A549 (cell line): ENCODE data around the gene GABRR2. TPM values are rescaled to one million over a fixed set of nuclear protein-coding genes. Genes with fewer than 3 reads are reported as not detected.
A peak's percentile ranks its signal among the peaks of the same experiment; 100 is the strongest.

Source experiments
- ATAC-seq, 2 experiments: fragments of 200-7000 bp in 1 of 2; fragments of >200 bp in 1 of 2; cut with Nextera tagmentation in 1 of 2; cut with Tn5 transposase in 1 of 2; 3 replicates each; pipeline versions ENCODE4 v1.8.0 to v1.9.1; 2018 to 2020; ENCODE audit warnings: mild to moderate bottlenecking in 1 of 2, moderate library complexity in 1 of 2
- CTCF ChIA-PET: fragments of 300-600 bp; sonication (Branson Sonifier 250); formaldehyde crosslinking; extraction: SDS; loops from one replicate; lab custom pipeline; 2021; ENCODE audit warnings: antibody characterized with exemption, inconsistent platforms; lab: Yijun Ruan, JAX
- POLR2A ChIA-PET: fragments of 350-600 bp; formaldehyde crosslinking; extraction: SDS; loops from one replicate; lab custom pipeline; 2021; ENCODE audit warnings: antibody characterized with exemption, inconsistent platforms; lab: Yijun Ruan, JAX
- DNase-seq, 2 experiments: peaks; one replicate each; pipeline versions ENCODE4 v3.0.0 to v3.0.0-alpha.2; 2011 to 2016; ENCODE audit warnings: low read depth in 1 of 2, low spot score in 1 of 2
- FAIRE-seq: peaks from 2 replicates; lab custom pipeline; 2011; peaks lifted over from hg19 to GRCh38; lab: Jason Lieb, UNC
- H3K27ac ChIP-seq, 2 experiments: fragments of >200 bp; sonication (Bioruptor Twin); formaldehyde crosslinking; 3 replicates each; pipeline ENCODE4 v1.5.1; 2016 to 2017
- H3K4me1 ChIP-seq: fragments of >200 bp; sonication (Bioruptor Twin); formaldehyde crosslinking; 3 replicates; pipeline ENCODE4 v1.6.1; 2016
- H3K4me2 ChIP-seq: fragments of >200 bp; sonication (Bioruptor Twin); formaldehyde crosslinking; 3 replicates; pipeline ENCODE4 v1.6.1; 2016
- H3K4me3 ChIP-seq: fragments of >200 bp; sonication (Bioruptor Twin); formaldehyde crosslinking; 3 replicates; pipeline ENCODE4 v1.5.1; 2016
- H3K9me3 ChIP-seq: fragments of >200 bp; sonication (Bioruptor Twin); formaldehyde crosslinking; 3 replicates; pipeline ENCODE4 v1.6.1; 2016
- ATOH8 ChIP-seq: fragments of 250-450 bp; sonication (Bioruptor Pico); IDR thresholded peaks from 2 replicates; pipeline ENCODE4 v1.5.0; 2020; ENCODE audit warnings: low read depth, mild to moderate bottlenecking, moderate library complexity
- BCL3 ChIP-seq: fragments of >200 bp; sonication (Bioruptor Twin); formaldehyde crosslinking; IDR thresholded peaks from 3 replicates; pipeline ENCODE4 v1.6.1; 2016
- BHLHE40 ChIP-seq: IDR thresholded peaks from 2 replicates; pipeline ENCODE4 v1.6.1; 2012; ENCODE audit warnings: low read depth, low read length, inconsistent platforms
- ESRRA ChIP-seq: fragments of 150-350 bp; IDR thresholded peaks from 2 replicates; pipeline ENCODE4 v1.6.1; 2014; ENCODE audit warnings: mild to moderate bottlenecking, low read length, borderline replicate concordance
- FOSB ChIP-seq: fragments of 250-450 bp; sonication (Bioruptor Pico); IDR thresholded peaks from 2 replicates; pipeline ENCODE4 v1.5.0; 2020; ENCODE audit warnings: mild to moderate bottlenecking, moderate library complexity
- GATA3 ChIP-seq: IDR thresholded peaks from 2 replicates; pipeline ENCODE4 v1.6.1; 2012; ENCODE audit warnings: borderline replicate concordance
- HDAC2 ChIP-seq: fragments of 200-600 bp; sonication (generic); IDR thresholded peaks from 2 replicates; pipeline ENCODE4 v1.6.1; 2016
- HOXA7 ChIP-seq: fragments of 250-450 bp; sonication (Bioruptor Pico); IDR thresholded peaks from 2 replicates; pipeline ENCODE4 v1.5.0; 2020; ENCODE audit warnings: mild to moderate bottlenecking, moderate library complexity
- HOXB5 ChIP-seq: fragments of 250-450 bp; sonication (Bioruptor Pico); IDR thresholded peaks from 2 replicates; pipeline ENCODE4 v1.5.0; 2020; ENCODE audit warnings: mild to moderate bottlenecking, moderate library complexity
- JUNB ChIP-seq: fragments of >200 bp; sonication (Bioruptor Twin); formaldehyde crosslinking; IDR thresholded peaks from 2 replicates; pipeline ENCODE4 v1.6.1; 2016
- KDM1A ChIP-seq: fragments of 200-600 bp; sonication (generic); IDR thresholded peaks from 2 replicates; pipeline ENCODE4 v1.6.1; 2016; ENCODE audit warnings: low read depth, mild to moderate bottlenecking
- MAZ ChIP-seq: fragments of 150-350 bp; IDR thresholded peaks from 2 replicates; pipeline ENCODE4 v1.6.1; 2014; ENCODE audit warnings: antibody characterized with exemption, low read depth, low read length, borderline replicate concordance
- NFE2L2 ChIP-seq: fragments of 150-350 bp; conservative IDR thresholded peaks from 2 replicates; pipeline ENCODE4 v1.6.1; 2014; ENCODE audit warnings: low read length
- NPAS2 ChIP-seq: fragments of 250-450 bp; sonication (Bioruptor Pico); IDR thresholded peaks from 2 replicates; pipeline ENCODE4 v1.8.0; 2022; ENCODE audit warnings: mild to moderate bottlenecking, moderate library complexity, borderline replicate concordance
- NR3C1 ChIP-seq: fragments of >200 bp; sonication (Bioruptor Twin); formaldehyde crosslinking; IDR thresholded peaks from 3 replicates; pipeline ENCODE4 v1.6.1; 2017
- PBX3 ChIP-seq: IDR thresholded peaks from 2 replicates; pipeline ENCODE4 v1.6.1; 2012
- PHF8 ChIP-seq: fragments of 200-600 bp; sonication (generic); IDR thresholded peaks from 2 replicates; pipeline ENCODE4 v1.6.1; 2016; ENCODE audit warnings: low read depth, mild to moderate bottlenecking, antibody characterized with exemption, moderate library complexity, borderline replicate concordance
- RARB ChIP-seq: fragments of 250-450 bp; sonication (Bioruptor Pico); IDR thresholded peaks from 2 replicates; pipeline ENCODE4 v1.8.0; 2021; ENCODE audit warnings: mild to moderate bottlenecking, moderate library complexity
- REST ChIP-seq: fragments of 200-600 bp; sonication (generic); IDR thresholded peaks from 2 replicates; pipeline ENCODE4 v1.6.1; 2016; ENCODE audit warnings: antibody characterized with exemption, mild to moderate bottlenecking, moderate library complexity
- RFX5 ChIP-seq: fragments of 450-650 bp; IDR thresholded peaks from 2 replicates; pipeline ENCODE4 v1.7.1; 2014; ENCODE audit warnings: antibody characterized with exemption, mild to moderate bottlenecking, moderate library complexity
- SMC3 ChIP-seq: fragments of >200 bp; sonication (Bioruptor Twin); formaldehyde crosslinking; IDR thresholded peaks from 3 replicates; pipeline ENCODE4 v1.6.1; 2018; ENCODE audit warnings: inconsistent platforms
- ZC3H11A ChIP-seq: fragments of 450-650 bp; IDR thresholded peaks from 2 replicates; pipeline ENCODE4 v1.6.1; 2014; ENCODE audit warnings: antibody characterized with exemption, mild to moderate bottlenecking
- WGBS: methylation state at CpG from one replicate; pipeline ENCODE4 v1.1.6; 2017; ENCODE audit errors: missing lambda C conversion rate; 5-methylcytosine and 5-hydroxymethylcytosine counted together
- polyA plus RNA-seq, 4 experiments: library from polyadenylated mRNA; depleted of rRNA in 3 of 4; stranded (reverse); fragments of >200 nt; fragmentation: RNase III in 1 of 4; extraction: RNeasy Plus Mini Kit Qiagen cat#74134 plus additional on column Dnase treatment in 1 of 4; gene quantifications; 2 replicates in 3 of 4; 3 replicates in 1 of 4; pipeline ENCODE4 v1.2.3, GENCODE V29; 2011 to 2017

The GABRR2 gene
- polyA plus RNA-seq, 2 of the 4 experiments (the other 2 are of a cell fraction) = 0.08 to 0.09 TPM

GRCh38 chr6:89355511-89356194 lies 40.6 kb upstream of the GABRR2 start:
- no peak for FAIRE-seq
- Histone ChIP-seq H3K9me3 (no peaks in the 10 kb centered on the region), H3K4me1 (peaks cover 7% of the 10 kb centered on the region; the same call in 1 of the 3 replicates)
- TF ChIP-seq JUNB = no peak
- no peak for TF ChIP-seq SMC3
- no peak for TF ChIP-seq KDM1A
- TF ChIP-seq GATA3 = no peak
- no peak for TF ChIP-seq HOXA7 (CRISPR knock-in tag)
- TF ChIP-seq ATOH8 (CRISPR knock-in tag) = no peak
- TF ChIP-seq, all 56 proteins: peak for 0
- Histone ChIP-seq H3K4me3 (no peak overlapping the region), H3K4me2 (no peak overlapping the region), H3K27ac (no peak overlapping the region)
- ChIA-PET CTCF (interaction anchor here (0.6 to 1.3 kb wide), 2 partner anchors 11 kb away, joined by 3 read pairs; no protein-coding TSS in a partner anchor), POLR2A (interaction anchor here (0.7 kb wide), 1 partner anchor 33 kb away, joined by 4 read pairs; no protein-coding TSS in a partner anchor)
- WGBS = 92% methylated on average over 2 of the region's 2 CpGs
- DNase-seq (no peak), ATAC-seq (no peak)

- Histone ChIP-seq H3K27ac (no peak overlapping the region), H3K4me3 (no peak overlapping the region), H3K4me2 (no peak overlapping the region), H3K4me1 (peaks cover 7% of the 10 kb centered on the region; the same call in 1 of the 3 replicates), H3K9me3 (no peaks in the 10 kb centered on the region)
- no peak for TF ChIP-seq HDAC2
- ChIA-PET POLR2A (no interaction called here), CTCF (interaction anchor here (0.6 to 1.1 kb wide), 2 partner anchors 18 to 55 kb away, joined by 3 read pairs; no protein-coding TSS in a partner anchor)
- FAIRE-seq = no peak
- 97% methylated on average over 2 of the region's 2 CpGs for WGBS
- no peak for DNase-seq
- no peak for ATAC-seq
Measured at GRCh38 chr6:89353702-89354392, 38.7 kb upstream of the GABRR2 start.

GRCh38 chr6:89353118-89353556 lies 38.0 kb upstream of the GABRR2 start:
- ATAC-seq (no peak), DNase-seq (peak in 1 of 2 experiments; percentile 6), FAIRE-seq (no peak)
- peaks cover 9% of the 10 kb centered on the region; the same call in 1 of the 3 replicates for H3K4me1 ChIP-seq
- ChIA-PET POLR2A (interaction anchor here (0.8 to 1.8 kb wide), 6 partner anchors 11 to 476 kb away, joined by 3 to 13 read pairs (median 4); partner anchors contain the start of genes CASP8AP2 and PM20D2), CTCF (interaction anchor here (1.1 kb wide), 1 partner anchor 19 kb away, joined by 3 read pairs; no protein-coding TSS in a partner anchor)
- 85% methylated on average over 19 of the region's 27 CpGs for WGBS
- H3K9me3 ChIP-seq = no peaks in the 10 kb centered on the region
- TF ChIP-seq MAZ = no peak
- TF ChIP-seq NFE2L2 = no peak
- TF ChIP-seq RFX5 = no peak
- no peak for TF ChIP-seq NR3C1
- no peak for TF ChIP-seq ZC3H11A
- no peak for TF ChIP-seq REST
- no peak for TF ChIP-seq PHF8
- TF ChIP-seq RARB (CRISPR knock-in tag) = no peak
- TF ChIP-seq SMC3 = no peak
- TF ChIP-seq FOSB (CRISPR knock-in tag) = no peak
- TF ChIP-seq BCL3 = no peak
- TF ChIP-seq PBX3 = no peak
- no peak for TF ChIP-seq ESRRA
- TF ChIP-seq NPAS2 (CRISPR knock-in tag) = no peak
- TF ChIP-seq HOXB5 (CRISPR knock-in tag) = no peak
- no peak for TF ChIP-seq ATOH8 (CRISPR knock-in tag)
- TF ChIP-seq BHLHE40 = no peak
- H3K27ac ChIP-seq = peak overlapping the region; percentile 94 to 98
- peak overlapping the region; percentile 73 for H3K4me2 ChIP-seq
- H3K4me3 ChIP-seq = peak overlapping the region; percentile 72
